ENCODE data around the gene RABGAP1L.
"Not testable (repeated sequence)": the region's sequence is repeated elsewhere in the genome, so short reads cannot be mapped to it uniquely, and the experiment has no call there.

The RABGAP1L gene

GRCh38 chr1:174690266-174690665 lies 530.9 kb downstream of the RABGAP1L start:
- Histone ChIP-seq H3K27me3 (ENCODE audit: control insufficient read depth, insufficient read depth, low read length) (no peaks in the 10 kb centered on the region), H3K4me1 (ENCODE audit: control insufficient read depth, low read depth, low read length) (peaks cover 4% of the 10 kb centered on the region), H3K9me3 (ENCODE audit: control insufficient read depth, low read depth, low read length) (no peaks in the 10 kb centered on the region), H3K9ac (ENCODE audit: low read length) (no peak overlapping the region), H3K36me3 (ENCODE audit: control insufficient read depth, low read depth, low read length) (no peaks in the 10 kb centered on the region), H3K27ac (ENCODE audit: low read length) (no peak overlapping the region), H3K4me3 (ENCODE audit: low read length) (no peak overlapping the region)

- Histone ChIP-seq H3K9ac (ENCODE audit: low read length) (no peak overlapping the region), H3K4me3 (ENCODE audit: low read length) (no peak overlapping the region), H3K4me1 (ENCODE audit: control insufficient read depth, low read depth, low read length) (peaks cover 4% of the 10 kb centered on the region), H3K36me3 (ENCODE audit: control insufficient read depth, low read depth, low read length) (no peaks in the 10 kb centered on the region), H3K27me3 (ENCODE audit: control insufficient read depth, insufficient read depth, low read length) (no peaks in the 10 kb centered on the region), H3K9me3 (ENCODE audit: control insufficient read depth, low read depth, low read length) (no peaks in the 10 kb centered on the region), H3K27ac (ENCODE audit: low read length) (no peak overlapping the region)
These were observed 533.0 kb downstream of the RABGAP1L start for GRCh38 chr1:174692313-174692712.

GRCh38 chr1:174693085-174693484 lies 533.8 kb downstream of the RABGAP1L start:
- no peaks in the 10 kb centered on the region for H3K36me3 ChIP-seq (ENCODE audit: control insufficient read depth, low read depth, low read length)
- no peaks in the 10 kb centered on the region for H3K27me3 ChIP-seq (ENCODE audit: control insufficient read depth, insufficient read depth, low read length)
- peaks cover 4% of the 10 kb centered on the region for H3K4me1 ChIP-seq (ENCODE audit: control insufficient read depth, low read depth, low read length)
- H3K4me3 ChIP-seq (ENCODE audit: low read length), result no peak overlapping the region
- H3K9ac ChIP-seq (ENCODE audit: low read length), result no peak overlapping the region
- H3K27ac ChIP-seq (ENCODE audit: low read length), result no peak overlapping the region
- H3K9me3 ChIP-seq (ENCODE audit: control insufficient read depth, low read depth, low read length), result no peaks in the 10 kb centered on the region

- not testable (repeated sequence) for H3K4me3 ChIP-seq (ENCODE audit: low read length); H3K9me3 ChIP-seq (ENCODE audit: control insufficient read depth, low read depth, low read length); H3K4me1 ChIP-seq (ENCODE audit: control insufficient read depth, low read depth, low read length); H3K36me3 ChIP-seq (ENCODE audit: control insufficient read depth, low read depth, low read length); H3K9ac ChIP-seq (ENCODE audit: low read length); H3K27me3 ChIP-seq (ENCODE audit: control insufficient read depth, insufficient read depth, low read length); H3K27ac ChIP-seq (ENCODE audit: low read length)
These were observed 534.2 kb downstream of the RABGAP1L start for GRCh38 chr1:174693539-174693938.

- H3K36me3 ChIP-seq (ENCODE audit: control insufficient read depth, low read depth, low read length), result no peaks in the 10 kb centered on the region
- H3K4me3 ChIP-seq (ENCODE audit: low read length), result no peak overlapping the region
- H3K4me1 ChIP-seq (ENCODE audit: control insufficient read depth, low read depth, low read length), result peaks cover 16% of the 10 kb centered on the region
- no peaks in the 10 kb centered on the region for H3K27me3 ChIP-seq (ENCODE audit: control insufficient read depth, insufficient read depth, low read length)
- H3K9me3 ChIP-seq (ENCODE audit: control insufficient read depth, low read depth, low read length), result no peaks in the 10 kb centered on the region
- no peak overlapping the region for H3K9ac ChIP-seq (ENCODE audit: low read length)
- no peak overlapping the region for H3K27ac ChIP-seq (ENCODE audit: low read length)
These were observed 536.9 kb downstream of the RABGAP1L start for GRCh38 chr1:174696026-174696821.

- Histone ChIP-seq H3K27ac (ENCODE audit: low read length) (no peak overlapping the region), H3K27me3 (ENCODE audit: control insufficient read depth, insufficient read depth, low read length) (no peaks in the 10 kb centered on the region), H3K9me3 (ENCODE audit: control insufficient read depth, low read depth, low read length) (no peaks in the 10 kb centered on the region), H3K4me1 (ENCODE audit: control insufficient read depth, low read depth, low read length) (peaks cover 16% of the 10 kb centered on the region), H3K4me3 (ENCODE audit: low read length) (no peak overlapping the region), H3K36me3 (ENCODE audit: control insufficient read depth, low read depth, low read length) (no peaks in the 10 kb centered on the region), H3K9ac (ENCODE audit: low read length) (no peak overlapping the region)
These were observed 541.0 kb downstream of the RABGAP1L start for GRCh38 chr1:174700314-174700713.

GRCh38 chr1:174700775-174701174 lies 541.5 kb downstream of the RABGAP1L start:
- H3K4me1 ChIP-seq (ENCODE audit: control insufficient read depth, low read depth, low read length), result peaks cover 16% of the 10 kb centered on the region
- no peak overlapping the region for H3K27ac ChIP-seq (ENCODE audit: low read length)
- H3K27me3 ChIP-seq (ENCODE audit: control insufficient read depth, insufficient read depth, low read length), result no peaks in the 10 kb centered on the region
- H3K9me3 ChIP-seq (ENCODE audit: control insufficient read depth, low read depth, low read length), result no peaks in the 10 kb centered on the region
- H3K4me3 ChIP-seq (ENCODE audit: low read length), result no peak overlapping the region
- no peaks in the 10 kb centered on the region for H3K36me3 ChIP-seq (ENCODE audit: control insufficient read depth, low read depth, low read length)
- H3K9ac ChIP-seq (ENCODE audit: low read length), result no peak overlapping the region

- Histone ChIP-seq H3K27ac (ENCODE audit: low read length) (no peak overlapping the region), H3K4me3 (ENCODE audit: low read length) (no peak overlapping the region), H3K36me3 (ENCODE audit: control insufficient read depth, low read depth, low read length) (no peaks in the 10 kb centered on the region), H3K9me3 (ENCODE audit: control insufficient read depth, low read depth, low read length) (no peaks in the 10 kb centered on the region), H3K27me3 (ENCODE audit: control insufficient read depth, insufficient read depth, low read length) (no peaks in the 10 kb centered on the region), H3K9ac (ENCODE audit: low read length) (no peak overlapping the region), H3K4me1 (ENCODE audit: control insufficient read depth, low read depth, low read length) (peaks cover 16% of the 10 kb centered on the region)
These were observed 542.2 kb downstream of the RABGAP1L start for GRCh38 chr1:174701565-174701964.

GRCh38 chr1:174702011-174702410 lies 542.7 kb downstream of the RABGAP1L start:
- Histone ChIP-seq H3K9ac (ENCODE audit: low read length) (no peak overlapping the region), H3K36me3 (ENCODE audit: control insufficient read depth, low read depth, low read length) (no peaks in the 10 kb centered on the region)

GRCh38 chr1:174703309-174703708 lies 544.0 kb downstream of the RABGAP1L start:
- peaks cover 16% of the 10 kb centered on the region for H3K4me1 ChIP-seq (ENCODE audit: control insufficient read depth, low read depth, low read length)
- H3K36me3 ChIP-seq (ENCODE audit: control insufficient read depth, low read depth, low read length), result no peaks in the 10 kb centered on the region
- H3K27ac ChIP-seq (ENCODE audit: low read length), result no peak overlapping the region
- no peak overlapping the region for H3K9ac ChIP-seq (ENCODE audit: low read length)
- H3K27me3 ChIP-seq (ENCODE audit: control insufficient read depth, insufficient read depth, low read length), result no peaks in the 10 kb centered on the region
- H3K9me3 ChIP-seq (ENCODE audit: control insufficient read depth, low read depth, low read length), result no peaks in the 10 kb centered on the region
- no peak overlapping the region for H3K4me3 ChIP-seq (ENCODE audit: low read length)

More at GRCh38 chr1:174702011-174702410, 542.7 kb downstream of the RABGAP1L start:
- no peaks in the 10 kb centered on the region for H3K27me3 ChIP-seq (ENCODE audit: control insufficient read depth, insufficient read depth, low read length)
- H3K27ac ChIP-seq (ENCODE audit: low read length), result no peak overlapping the region
- no peak overlapping the region for H3K4me3 ChIP-seq (ENCODE audit: low read length)
- no peaks in the 10 kb centered on the region for H3K9me3 ChIP-seq (ENCODE audit: control insufficient read depth, low read depth, low read length)
- peaks cover 16% of the 10 kb centered on the region for H3K4me1 ChIP-seq (ENCODE audit: control insufficient read depth, low read depth, low read length)

- no peaks in the 10 kb centered on the region for H3K27me3 ChIP-seq (ENCODE audit: control insufficient read depth, insufficient read depth, low read length)
- no peak overlapping the region for H3K27ac ChIP-seq (ENCODE audit: low read length)
- H3K9ac ChIP-seq (ENCODE audit: low read length), result no peak overlapping the region
- H3K36me3 ChIP-seq (ENCODE audit: control insufficient read depth, low read depth, low read length), result no peaks in the 10 kb centered on the region
- no peak overlapping the region for H3K4me3 ChIP-seq (ENCODE audit: low read length)
- H3K4me1 ChIP-seq (ENCODE audit: control insufficient read depth, low read depth, low read length), result peaks cover 16% of the 10 kb centered on the region
- H3K9me3 ChIP-seq (ENCODE audit: control insufficient read depth, low read depth, low read length), result no peaks in the 10 kb centered on the region
These were observed 545.0 kb downstream of the RABGAP1L start for GRCh38 chr1:174704300-174704699.

Data from iPS-18a (cell line).